GM13976 (cell line): ENCODE data around the gene ALDH3A1.

Source experiments
- DNase-seq: peaks from one replicate; pipeline ENCODE4 v3.0.0; 2012; ENCODE audit warnings: low spot score
- in situ Hi-C: fragments of 300-500 bp; cut with MboI; formaldehyde crosslinking; loops from one replicate; pipeline ENCODE4 v1.12.0; 2022; ENCODE audit warnings: low sequenced_read_pairs, mixed read lengths, inconsistent platforms; ENCODE audit not compliant: unreplicated experiment
- TF ChIP-seq, protein P1 (sequence below): IDR thresholded peaks from 2 replicates; pipeline ENCODE4 v1.5.1; 2012; ENCODE audit warnings: borderline replicate concordance, mild to moderate bottlenecking; ENCODE audit not compliant: insufficient read depth; ENCODE audit errors: extremely low read depth, missing control alignments, control extremely low read depth

The ALDH3A1 gene

DNA sequence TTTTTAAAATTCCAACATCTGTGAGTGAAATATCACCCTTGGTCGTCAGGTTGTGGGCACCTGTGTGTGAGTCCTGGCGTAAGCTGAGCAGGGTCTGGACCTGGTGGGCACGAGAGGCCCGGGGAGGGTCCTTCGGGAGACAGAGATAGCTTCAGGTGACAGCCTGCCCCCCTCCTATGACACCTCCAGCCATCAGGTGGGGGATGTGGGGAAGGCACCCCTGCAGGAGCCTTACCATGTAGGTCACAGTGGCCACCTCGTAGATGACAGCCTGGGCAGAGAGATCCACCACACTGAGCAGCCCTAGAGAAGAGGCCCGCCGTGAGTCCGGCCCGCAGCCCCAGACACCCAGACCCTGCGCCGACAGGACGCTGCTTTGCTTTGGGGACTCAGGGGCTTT is 42.9 kb downstream of the ALDH3A1 start:
- in situ Hi-C loops = no loop called here
- no peak for DNase-seq
- TF ChIP-seq, protein P1, sequence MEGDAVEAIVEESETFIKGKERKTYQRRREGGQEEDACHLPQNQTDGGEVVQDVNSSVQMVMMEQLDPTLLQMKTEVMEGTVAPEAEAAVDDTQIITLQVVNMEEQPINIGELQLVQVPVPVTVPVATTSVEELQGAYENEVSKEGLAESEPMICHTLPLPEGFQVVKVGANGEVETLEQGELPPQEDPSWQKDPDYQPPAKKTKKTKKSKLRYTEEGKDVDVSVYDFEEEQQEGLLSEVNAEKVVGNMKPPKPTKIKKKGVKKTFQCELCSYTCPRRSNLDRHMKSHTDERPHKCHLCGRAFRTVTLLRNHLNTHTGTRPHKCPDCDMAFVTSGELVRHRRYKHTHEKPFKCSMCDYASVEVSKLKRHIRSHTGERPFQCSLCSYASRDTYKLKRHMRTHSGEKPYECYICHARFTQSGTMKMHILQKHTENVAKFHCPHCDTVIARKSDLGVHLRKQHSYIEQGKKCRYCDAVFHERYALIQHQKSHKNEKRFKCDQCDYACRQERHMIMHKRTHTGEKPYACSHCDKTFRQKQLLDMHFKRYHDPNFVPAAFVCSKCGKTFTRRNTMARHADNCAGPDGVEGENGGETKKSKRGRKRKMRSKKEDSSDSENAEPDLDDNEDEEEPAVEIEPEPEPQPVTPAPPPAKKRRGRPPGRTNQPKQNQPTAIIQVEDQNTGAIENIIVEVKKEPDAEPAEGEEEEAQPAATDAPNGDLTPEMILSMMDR = no peak

DNA sequence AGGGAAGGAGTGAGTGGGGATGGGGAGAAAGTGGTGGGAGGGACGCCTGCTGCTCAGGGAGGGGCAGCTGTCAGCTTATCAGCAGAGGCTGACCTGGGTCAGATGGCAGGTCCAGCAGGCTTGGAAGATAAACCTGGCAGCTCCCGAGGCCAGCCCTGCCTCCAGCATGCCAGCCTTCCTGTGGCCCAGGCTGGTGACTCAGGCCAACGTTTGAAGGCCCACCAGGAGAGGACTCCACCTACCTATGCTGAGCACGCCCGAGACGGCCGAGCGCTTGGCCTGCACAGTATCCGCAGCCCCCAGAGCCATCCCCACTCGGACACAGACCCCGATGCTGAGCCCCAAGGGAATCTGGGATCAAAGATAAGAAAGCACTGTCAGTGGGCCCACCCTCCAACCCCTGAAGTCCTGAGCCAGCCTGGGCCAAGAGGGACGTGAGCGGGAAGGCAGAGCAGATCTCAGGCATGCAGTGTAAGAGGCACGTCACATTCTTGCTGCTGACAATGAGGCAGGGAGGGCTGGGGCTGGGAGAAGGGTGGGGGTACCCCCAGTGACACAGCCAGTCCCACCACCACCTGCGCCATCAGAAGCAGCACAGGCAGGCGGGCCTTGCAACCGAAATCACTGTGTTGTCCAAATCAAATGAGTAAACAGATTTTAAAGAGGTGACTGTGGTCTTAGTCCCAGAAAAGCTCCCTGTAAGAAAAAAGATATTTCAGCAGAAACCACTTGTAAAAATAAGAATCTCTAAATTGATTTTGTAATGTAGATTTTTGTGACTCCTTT is 44.1 kb downstream of the ALDH3A1 start:
- DNase-seq = no peak
- TF ChIP-seq, protein P1 = no peak
- in situ Hi-C loops = no loop called here

DNA sequence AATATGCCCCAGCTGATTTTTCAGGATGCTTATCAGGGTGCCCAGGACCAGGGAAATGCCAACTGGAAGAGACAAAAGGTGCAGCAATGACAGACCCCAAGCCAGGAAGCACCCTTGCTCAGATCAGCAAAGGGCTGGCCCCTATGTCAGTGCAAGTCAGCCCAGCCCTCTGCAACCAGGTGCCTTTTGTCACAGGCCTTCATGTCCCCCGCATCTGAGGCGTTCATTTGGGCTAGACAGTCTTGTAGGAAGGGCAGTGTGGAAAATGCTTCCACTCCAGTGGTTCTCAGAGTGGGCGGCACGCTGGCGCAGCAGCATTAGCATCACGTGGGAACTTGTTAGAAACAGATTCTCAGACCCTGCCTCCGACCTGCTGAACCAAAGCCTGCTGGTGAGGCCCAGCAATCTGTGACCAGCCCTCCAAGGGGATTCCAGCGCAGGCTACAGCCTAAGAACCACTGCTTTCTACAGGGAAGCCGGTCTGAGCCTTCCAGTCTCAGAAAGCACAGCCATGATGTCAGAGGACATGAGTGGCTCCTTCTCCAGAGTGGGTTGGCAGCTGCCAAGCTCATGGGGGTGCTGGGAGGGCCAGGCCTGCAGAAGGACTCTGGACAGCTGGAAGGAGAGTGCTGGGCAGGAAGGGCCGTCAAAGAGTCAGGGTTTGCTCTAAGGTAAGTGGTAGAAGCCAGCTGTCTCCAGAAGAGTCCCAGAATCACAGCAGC is 44.8 kb downstream of the ALDH3A1 start:
- DNase-seq = no peak
- in situ Hi-C loops = no loop called here
- TF ChIP-seq, protein P1 = no peak

DNA sequence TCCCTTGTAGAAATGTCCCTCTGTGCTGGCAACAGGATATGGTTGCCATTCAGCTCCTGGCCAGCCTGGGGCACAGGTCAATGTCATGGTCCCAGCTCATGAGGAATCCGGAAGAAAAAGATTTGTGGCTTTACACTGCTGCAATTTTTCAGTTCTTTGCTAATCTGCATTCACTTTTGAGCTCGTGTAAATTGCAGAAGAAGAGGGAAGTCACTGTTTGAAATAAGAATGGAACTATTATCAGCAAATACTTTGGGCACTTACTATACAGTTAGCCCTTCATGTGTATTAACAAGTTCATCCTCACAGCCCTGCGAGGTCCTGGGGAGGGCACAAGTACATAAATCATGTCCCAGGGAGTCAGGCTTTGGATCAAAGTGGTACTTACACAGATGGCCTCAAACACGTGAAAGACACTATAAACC is 45.9 kb downstream of the ALDH3A1 start:
- in situ Hi-C loops = no loop called here
- no peak for DNase-seq
- TF ChIP-seq, protein P1 = no peak
